ENCODE measurements around the gene INPP4A. TPM values are rescaled to one million over a fixed set of nuclear protein-coding genes. Genes with fewer than 3 reads are reported as not detected.

Gene INPP4A
- total RNA-seq, 1 donor = 26.8 TPM

DNA sequence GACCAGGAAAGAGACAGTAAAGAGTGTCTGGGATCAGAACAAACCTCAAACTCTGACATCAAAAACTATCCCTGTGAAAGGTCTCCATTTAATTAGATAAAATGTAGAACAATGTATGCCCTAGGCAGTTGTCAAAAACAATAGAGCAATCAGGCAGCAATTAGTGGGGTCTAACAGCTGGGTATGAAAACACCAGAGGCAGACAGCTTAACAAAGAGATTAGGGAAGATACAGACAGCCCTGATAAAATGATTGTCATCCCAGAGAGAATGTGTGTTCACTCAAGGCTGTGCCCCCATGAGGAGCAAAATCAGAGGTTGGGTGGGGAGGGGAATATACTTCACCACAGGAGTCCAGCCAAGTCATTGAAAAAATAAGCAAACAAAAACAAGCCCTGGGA, 50.0 kb downstream of the INPP4A start:
- no peak for DNase-seq (ENCODE audit: low read depth)
- TF ChIP-seq, protein P1, sequence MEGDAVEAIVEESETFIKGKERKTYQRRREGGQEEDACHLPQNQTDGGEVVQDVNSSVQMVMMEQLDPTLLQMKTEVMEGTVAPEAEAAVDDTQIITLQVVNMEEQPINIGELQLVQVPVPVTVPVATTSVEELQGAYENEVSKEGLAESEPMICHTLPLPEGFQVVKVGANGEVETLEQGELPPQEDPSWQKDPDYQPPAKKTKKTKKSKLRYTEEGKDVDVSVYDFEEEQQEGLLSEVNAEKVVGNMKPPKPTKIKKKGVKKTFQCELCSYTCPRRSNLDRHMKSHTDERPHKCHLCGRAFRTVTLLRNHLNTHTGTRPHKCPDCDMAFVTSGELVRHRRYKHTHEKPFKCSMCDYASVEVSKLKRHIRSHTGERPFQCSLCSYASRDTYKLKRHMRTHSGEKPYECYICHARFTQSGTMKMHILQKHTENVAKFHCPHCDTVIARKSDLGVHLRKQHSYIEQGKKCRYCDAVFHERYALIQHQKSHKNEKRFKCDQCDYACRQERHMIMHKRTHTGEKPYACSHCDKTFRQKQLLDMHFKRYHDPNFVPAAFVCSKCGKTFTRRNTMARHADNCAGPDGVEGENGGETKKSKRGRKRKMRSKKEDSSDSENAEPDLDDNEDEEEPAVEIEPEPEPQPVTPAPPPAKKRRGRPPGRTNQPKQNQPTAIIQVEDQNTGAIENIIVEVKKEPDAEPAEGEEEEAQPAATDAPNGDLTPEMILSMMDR (IDR thresholded peaks at IDR 0.05; ENCODE audit: insufficient read depth, low read depth, low read length) = no peak
- no peak overlapping the region for H3K4me3 ChIP-seq (ENCODE audit: low read depth, low read length)

DNA sequence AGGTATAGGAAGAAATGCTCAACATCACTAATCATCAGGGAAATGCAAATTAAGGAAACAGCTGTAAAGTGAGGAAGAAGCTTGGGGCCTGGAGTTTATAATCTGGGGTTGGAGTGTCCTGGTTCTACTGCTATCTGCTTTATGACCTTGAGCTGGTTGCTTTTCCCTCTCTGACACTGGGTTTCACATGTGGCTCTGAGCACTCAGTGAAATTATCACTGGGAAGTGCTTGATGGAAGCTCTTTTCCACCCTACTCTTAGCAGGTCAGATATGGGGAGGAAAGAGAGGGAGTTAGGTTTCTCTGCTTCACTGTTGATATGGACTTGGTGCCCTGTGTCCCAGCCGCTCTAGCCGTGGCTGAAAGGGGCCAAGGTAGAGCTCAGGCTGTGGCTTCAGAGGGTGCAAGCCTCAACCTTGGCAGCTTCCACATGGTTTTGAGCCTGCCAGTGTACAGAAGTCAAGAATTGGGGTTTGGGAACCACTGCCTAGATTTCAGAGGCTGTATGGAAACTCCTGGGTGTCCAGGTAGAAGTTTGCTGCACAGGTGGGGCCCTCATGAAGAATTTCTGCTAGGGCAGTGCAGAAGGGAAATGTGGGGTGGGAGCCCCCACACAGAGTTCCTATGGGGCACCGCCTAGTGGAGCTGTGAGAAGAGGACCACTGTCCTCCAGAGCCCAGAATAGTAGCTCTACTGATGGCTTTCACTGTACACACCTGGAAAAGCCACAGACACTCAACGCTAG, 52.3 kb downstream of the INPP4A start:
- no peak for DNase-seq (ENCODE audit: low read depth)
- TF ChIP-seq, protein P1 (IDR thresholded peaks at IDR 0.05; ENCODE audit: insufficient read depth, low read depth, low read length) = no peak
- no peak overlapping the region for H3K4me3 ChIP-seq (ENCODE audit: low read depth, low read length)

- no peak overlapping the region for H3K4me3 ChIP-seq (ENCODE audit: low read depth, low read length)
- DNase-seq (ENCODE audit: low read depth) = no peak
- TF ChIP-seq, protein P1 (IDR thresholded peaks at IDR 0.05; ENCODE audit: insufficient read depth, low read depth, low read length) = no peak
Observed at GRCh38 chr2:98498703-98499440, 54.2 kb downstream of the INPP4A start.

GRCh38 chr2:98500561-98500960, 55.9 kb downstream of the INPP4A start:
- H3K4me3 ChIP-seq (ENCODE audit: low read depth, low read length) = no peak overlapping the region

DNA sequence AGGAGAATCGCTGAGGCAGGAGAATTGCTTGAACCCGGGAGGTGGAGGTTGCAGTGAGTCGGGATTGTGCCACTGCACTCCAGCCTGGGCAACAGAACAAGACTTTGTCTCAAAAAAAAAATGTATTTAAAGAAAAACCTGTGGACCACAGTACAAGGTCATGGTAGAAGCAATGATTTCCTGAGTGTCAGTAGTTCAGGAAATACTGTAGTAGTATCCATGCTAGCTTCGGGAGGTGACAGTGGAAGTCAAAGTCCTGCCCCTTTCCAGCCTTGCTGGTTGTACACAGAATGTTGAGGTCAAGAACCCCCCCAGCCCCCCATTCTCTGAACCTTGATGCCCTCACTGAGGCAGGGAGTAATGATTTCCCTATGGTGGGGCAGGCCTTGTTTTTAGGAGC, 56.6 kb downstream of the INPP4A start:
- TF ChIP-seq, protein P1 (IDR thresholded peaks at IDR 0.05; ENCODE audit: insufficient read depth, low read depth, low read length) = no peak
- H3K4me3 ChIP-seq (ENCODE audit: low read depth, low read length) = no peak overlapping the region
- DNase-seq (ENCODE audit: low read depth) = no peak

More at GRCh38 chr2:98500561-98500960, 55.9 kb downstream of the INPP4A start:
- TF ChIP-seq, protein P1 (IDR thresholded peaks at IDR 0.05; ENCODE audit: insufficient read depth, low read depth, low read length) = no peak
- no peak for DNase-seq (ENCODE audit: low read depth)

DNA sequence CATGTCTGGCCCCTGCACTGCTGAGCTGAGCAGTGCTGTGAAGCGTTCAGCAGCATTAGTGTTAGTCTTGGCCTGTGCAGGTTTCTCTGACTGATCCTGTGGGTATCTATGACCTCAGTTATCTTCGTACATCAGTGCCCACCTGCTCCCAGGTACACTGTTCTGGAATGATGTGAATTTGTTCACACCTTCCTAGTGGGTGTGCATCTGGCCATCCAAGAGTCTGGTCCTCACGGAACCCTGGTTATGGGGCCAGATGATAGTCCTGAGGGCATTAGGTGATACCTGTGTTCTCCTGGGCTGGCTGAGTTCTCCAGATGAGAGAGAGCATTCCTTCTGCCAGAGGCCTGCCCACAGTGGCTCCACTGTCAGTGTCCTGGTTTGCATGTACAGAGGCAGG, 57.2 kb downstream of the INPP4A start:
- TF ChIP-seq, protein P1 (IDR thresholded peaks at IDR 0.05; ENCODE audit: insufficient read depth, low read depth, low read length) = no peak
- DNase-seq (ENCODE audit: low read depth) = no peak
- no peak overlapping the region for H3K4me3 ChIP-seq (ENCODE audit: low read depth, low read length)

All from fibroblast of villous mesenchyme (primary cell).